NCI-H1436 (cell line): Measurements from ENCODE around the gene TMEM150B.
A peak's percentile ranks its signal among the peaks of the same experiment; 100 is the strongest.
"Not testable (repeated sequence)": the region's sequence is repeated elsewhere in the genome, so short reads cannot be mapped to it uniquely, and the experiment has no call there.

Experiments
- DNase-seq: peaks from one replicate; lab custom pipeline; 2025; lab: John Stamatoyannopoulos, UW

Gene TMEM150B

GRCh38 chr19:55339105-55339888 is 14.2 kb upstream of the TMEM150B start, which contains the start of gene KMT5C:
TSS of gene KMT5C (plus strand) at chr19:55339876. CDS start at chr19:55341937, 2,061 bp downstream.
- DNase-seq, result peak; percentile 100

- no peak for DNase-seq
These were observed 11.0 kb upstream of the TMEM150B start for GRCh38 chr19:55336101-55336500.

GRCh38 chr19:55333870-55334269 is 8.7 kb upstream of the TMEM150B start:
- DNase-seq, result no peak

- DNase-seq, result not testable (repeated sequence)
These were observed 4.7 kb upstream of the TMEM150B start for GRCh38 chr19:55329791-55330190.

- DNase-seq, result not testable (repeated sequence)
These were observed 3.7 kb upstream of the TMEM150B start for GRCh38 chr19:55328774-55329318.

- no peak for DNase-seq
These were observed 479 bp downstream of the TMEM150B start for GRCh38 chr19:55324662-55325061.

- no peak for DNase-seq
These were observed 2.8 kb downstream of the TMEM150B start for GRCh38 chr19:55322204-55322885.

- DNase-seq, result no peak
These were observed 3.5 kb downstream of the TMEM150B start for GRCh38 chr19:55321466-55322137.

- no peak for DNase-seq
These were observed 4.2 kb downstream of the TMEM150B start for GRCh38 chr19:55320844-55321419.

GRCh38 chr19:55319785-55320184 is 5.4 kb downstream of the TMEM150B start:
- no peak for DNase-seq

GRCh38 chr19:55316646-55317045 is 8.5 kb downstream of the TMEM150B start:
- DNase-seq, result no peak

GRCh38 chr19:55315956-55316525 is 9.1 kb downstream of the TMEM150B start:
- DNase-seq, result no peak

GRCh38 chr19:55314396-55314795 is 10.7 kb downstream of the TMEM150B start:
- DNase-seq, result no peak

- no peak for DNase-seq
These were observed 12.3 kb downstream of the TMEM150B start for GRCh38 chr19:55312621-55313512.

GRCh38 chr19:55311797-55312196 is 13.3 kb downstream of the TMEM150B start:
- no peak for DNase-seq

GRCh38 chr19:55311397-55311796 is 13.7 kb downstream of the TMEM150B start:
- DNase-seq, result no peak

GRCh38 chr19:55310498-55310897 is 14.6 kb downstream of the TMEM150B start:
- no peak for DNase-seq

GRCh38 chr19:55309448-55309847 is 15.7 kb downstream of the TMEM150B start:
- DNase-seq, result no peak

GRCh38 chr19:55308281-55308680 is 16.9 kb downstream of the TMEM150B start:
- DNase-seq, result no peak

GRCh38 chr19:55306712-55307111 is 18.4 kb downstream of the TMEM150B start:
- no peak for DNase-seq
